HL-60/S4 treated with phorbol 12-myristate 13-acetate at 8.2 ng/mL for 4 days and 3 days (cell line): ENCODE results near the gene KCNMB4.

Experiments
- in situ Hi-C: fragments of 300-500 bp; cut with MboI; formaldehyde crosslinking; loops from 2 replicates; pipeline ENCODE4 v1.15.0; 2022; ENCODE audit warnings: low sequenced_read_pairs

Gene KCNMB4

GRCh38 chr12:70427611-70428010 is 61.5 kb downstream of the KCNMB4 start:
- in situ Hi-C loops = no loop called here

- in situ Hi-C loops = no loop called here
Measured at GRCh38 chr12:70430400-70430799, 64.3 kb downstream of the KCNMB4 start.

GRCh38 chr12:70436836-70437235 is 70.7 kb downstream of the KCNMB4 start:
- in situ Hi-C loops = no loop called here

- in situ Hi-C loops = no loop called here
Measured at GRCh38 chr12:70443062-70443673, 77.1 kb downstream of the KCNMB4 start.

- in situ Hi-C loops = no loop called here
Measured at GRCh38 chr12:70444903-70445302, 78.8 kb downstream of the KCNMB4 start.

GRCh38 chr12:70448371-70448770 is 82.3 kb downstream of the KCNMB4 start:
- in situ Hi-C loops = no loop called here

- in situ Hi-C loops = no loop called here
Measured at GRCh38 chr12:70449074-70449752, 83.1 kb downstream of the KCNMB4 start.

- in situ Hi-C loops = no loop called here
Measured at GRCh38 chr12:70449753-70450341, 83.8 kb downstream of the KCNMB4 start.

GRCh38 chr12:70451528-70451927 is 85.4 kb downstream of the KCNMB4 start:
- in situ Hi-C loops = no loop called here

GRCh38 chr12:70456953-70457352 is 90.9 kb downstream of the KCNMB4 start:
- in situ Hi-C loops = no loop called here

GRCh38 chr12:70459786-70460185 is 93.7 kb downstream of the KCNMB4 start:
- in situ Hi-C loops = no loop called here

GRCh38 chr12:70463997-70464396 is 97.9 kb downstream of the KCNMB4 start:
- in situ Hi-C loops = no loop called here

GRCh38 chr12:70466753-70467152 is 100.7 kb downstream of the KCNMB4 start:
- in situ Hi-C loops = no loop called here

- in situ Hi-C loops = no loop called here
Measured at GRCh38 chr12:70467476-70467875, 101.4 kb downstream of the KCNMB4 start.

- in situ Hi-C loops = no loop called here
Measured at GRCh38 chr12:70467918-70468733, 102.0 kb downstream of the KCNMB4 start.

- in situ Hi-C loops = no loop called here
Measured at GRCh38 chr12:70468741-70469140, 102.7 kb downstream of the KCNMB4 start.

GRCh38 chr12:70469221-70469820 is 103.2 kb downstream of the KCNMB4 start:
- in situ Hi-C loops = no loop called here

- in situ Hi-C loops = no loop called here
Measured at GRCh38 chr12:70482764-70483163, 116.7 kb downstream of the KCNMB4 start.
